ENCODE measurements around the gene PPL.

DNA sequence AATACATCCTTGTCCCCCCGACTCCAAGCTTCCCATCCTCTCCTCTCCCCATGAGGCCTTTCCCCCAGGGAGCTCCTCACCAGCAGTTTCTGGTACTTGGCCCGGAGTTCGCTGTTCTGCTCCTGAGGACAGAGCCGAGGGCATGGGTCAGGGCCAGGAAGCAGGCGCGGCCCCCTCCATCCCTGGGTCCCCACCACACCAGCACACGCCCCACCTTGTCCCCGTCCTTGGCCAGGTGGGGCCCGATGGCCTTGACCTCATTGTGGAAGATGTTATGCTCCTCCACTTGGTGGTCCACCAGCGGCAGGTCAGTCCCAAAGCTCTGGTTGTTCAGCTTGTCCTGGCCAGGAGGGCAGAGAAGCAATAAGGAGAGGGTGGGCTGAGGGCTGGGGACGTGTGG, 36.2 kb downstream of the PPL start:
- TF ChIP-seq ZNF484 (CRISPR knock-in tag; IDR thresholded peaks at IDR 0.05; ENCODE audit: borderline replicate concordance, low read depth) (no peak), KLF9 (CRISPR knock-in tag; IDR thresholded peaks at IDR 0.05; ENCODE audit: low read depth) (no peak), FOXK2 (IDR thresholded peaks at IDR 0.05) (no peak), MEIS2 (CRISPR knock-in tag; IDR thresholded peaks at IDR 0.05) (no peak), CEBPG (CRISPR knock-in tag; IDR thresholded peaks at IDR 0.05) (no peak), POLR2A (IDR thresholded peaks at IDR 0.05; ENCODE audit: insufficient read depth in 1 of 2, low read depth in 2 of 2, low read length in 2 of 2) (no peak), CTCF (CRISPR knock-in tag; IDR thresholded peaks at IDR 0.05) (no peak), MATR3 (CRISPR knock-in tag; IDR thresholded peaks at IDR 0.05) (no peak)
- TF ChIP-seq, protein P1, sequence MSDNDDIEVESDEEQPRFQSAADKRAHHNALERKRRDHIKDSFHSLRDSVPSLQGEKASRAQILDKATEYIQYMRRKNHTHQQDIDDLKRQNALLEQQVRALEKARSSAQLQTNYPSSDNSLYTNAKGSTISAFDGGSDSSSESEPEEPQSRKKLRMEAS (IDR thresholded peaks at IDR 0.05), result no peak
- TF ChIP-seq, protein P2, sequence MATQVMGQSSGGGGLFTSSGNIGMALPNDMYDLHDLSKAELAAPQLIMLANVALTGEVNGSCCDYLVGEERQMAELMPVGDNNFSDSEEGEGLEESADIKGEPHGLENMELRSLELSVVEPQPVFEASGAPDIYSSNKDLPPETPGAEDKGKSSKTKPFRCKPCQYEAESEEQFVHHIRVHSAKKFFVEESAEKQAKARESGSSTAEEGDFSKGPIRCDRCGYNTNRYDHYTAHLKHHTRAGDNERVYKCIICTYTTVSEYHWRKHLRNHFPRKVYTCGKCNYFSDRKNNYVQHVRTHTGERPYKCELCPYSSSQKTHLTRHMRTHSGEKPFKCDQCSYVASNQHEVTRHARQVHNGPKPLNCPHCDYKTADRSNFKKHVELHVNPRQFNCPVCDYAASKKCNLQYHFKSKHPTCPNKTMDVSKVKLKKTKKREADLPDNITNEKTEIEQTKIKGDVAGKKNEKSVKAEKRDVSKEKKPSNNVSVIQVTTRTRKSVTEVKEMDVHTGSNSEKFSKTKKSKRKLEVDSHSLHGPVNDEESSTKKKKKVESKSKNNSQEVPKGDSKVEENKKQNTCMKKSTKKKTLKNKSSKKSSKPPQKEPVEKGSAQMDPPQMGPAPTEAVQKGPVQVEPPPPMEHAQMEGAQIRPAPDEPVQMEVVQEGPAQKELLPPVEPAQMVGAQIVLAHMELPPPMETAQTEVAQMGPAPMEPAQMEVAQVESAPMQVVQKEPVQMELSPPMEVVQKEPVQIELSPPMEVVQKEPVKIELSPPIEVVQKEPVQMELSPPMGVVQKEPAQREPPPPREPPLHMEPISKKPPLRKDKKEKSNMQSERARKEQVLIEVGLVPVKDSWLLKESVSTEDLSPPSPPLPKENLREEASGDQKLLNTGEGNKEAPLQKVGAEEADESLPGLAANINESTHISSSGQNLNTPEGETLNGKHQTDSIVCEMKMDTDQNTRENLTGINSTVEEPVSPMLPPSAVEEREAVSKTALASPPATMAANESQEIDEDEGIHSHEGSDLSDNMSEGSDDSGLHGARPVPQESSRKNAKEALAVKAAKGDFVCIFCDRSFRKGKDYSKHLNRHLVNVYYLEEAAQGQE (IDR thresholded peaks at IDR 0.05; ENCODE audit: borderline replicate concordance in 1 of 2, low read depth in 1 of 2, low read length in 2 of 2), result no peak

All from HepG2 (cell line).